Measurements from ENCODE around the gene LHFPL6.

LHFPL6 gene

DNA sequence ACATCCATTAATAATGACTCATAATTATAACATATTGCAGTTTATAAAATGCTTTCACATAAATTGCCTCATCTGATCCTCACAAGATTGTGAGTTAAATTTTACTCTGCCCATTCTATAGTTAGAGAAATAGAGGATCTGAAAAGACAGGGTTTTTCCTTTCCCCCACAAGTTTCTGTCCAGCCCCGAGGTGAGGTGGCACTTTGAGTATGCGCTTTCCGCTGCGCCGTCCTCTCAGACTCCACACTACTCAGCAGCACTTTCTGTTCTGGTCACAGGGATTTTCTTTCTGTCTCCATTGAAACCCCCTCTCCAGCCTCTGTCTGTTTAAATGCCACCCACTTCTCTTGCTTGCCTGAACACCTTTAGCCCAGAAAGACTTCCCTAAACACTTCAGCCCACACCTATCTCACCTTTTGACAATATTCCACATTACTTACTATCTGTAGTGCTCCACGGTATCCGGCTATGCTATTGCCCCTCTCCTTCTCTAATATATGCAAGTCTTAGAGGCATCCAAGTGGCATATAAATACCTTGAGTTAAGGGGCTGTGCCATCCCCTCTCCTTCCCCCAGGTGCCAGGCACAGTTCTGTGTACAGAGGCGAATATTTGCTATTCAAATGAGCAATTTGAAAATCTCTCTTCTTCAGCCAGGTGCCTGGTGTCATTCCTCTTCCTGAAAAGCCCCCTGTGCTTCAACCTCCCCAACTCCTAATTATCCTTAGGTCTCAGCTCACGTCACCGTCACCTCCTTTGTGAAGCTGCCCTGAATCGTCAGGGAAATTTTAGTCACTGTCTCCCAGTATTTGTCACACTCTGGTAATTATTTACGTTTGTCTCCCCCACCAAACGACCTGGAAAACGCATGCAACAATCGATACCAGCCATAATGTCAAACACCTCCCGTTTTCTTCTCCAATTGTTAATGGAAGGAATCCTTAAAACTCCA is 296.1 kb downstream of the LHFPL6 start:
- no peak for DNase-seq (ENCODE audit: low spot score)

- DNase-seq (ENCODE audit: low spot score): no peak
Measured at GRCh38 chr13:39302820-39303219, 300.2 kb downstream of the LHFPL6 start.

DNA sequence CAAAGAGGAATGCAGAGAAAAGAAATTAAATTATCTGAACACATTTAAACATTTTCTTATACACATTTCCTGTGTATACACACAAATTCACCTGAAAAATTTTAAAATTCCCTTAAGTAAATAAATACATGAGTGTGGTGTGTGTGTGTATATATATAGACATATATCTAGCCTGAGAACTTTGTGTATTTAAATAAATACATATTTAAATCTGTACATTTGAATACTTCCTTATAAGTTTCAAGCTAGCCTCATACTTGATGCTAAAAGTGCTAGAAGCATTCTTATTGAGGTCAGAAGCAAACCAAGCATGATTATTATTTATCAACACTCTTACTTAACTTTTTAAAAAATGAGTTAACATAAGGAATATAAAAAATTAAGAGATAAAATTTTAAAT is 304.0 kb downstream of the LHFPL6 start:
- DNase-seq (ENCODE audit: low spot score): no peak

DNA sequence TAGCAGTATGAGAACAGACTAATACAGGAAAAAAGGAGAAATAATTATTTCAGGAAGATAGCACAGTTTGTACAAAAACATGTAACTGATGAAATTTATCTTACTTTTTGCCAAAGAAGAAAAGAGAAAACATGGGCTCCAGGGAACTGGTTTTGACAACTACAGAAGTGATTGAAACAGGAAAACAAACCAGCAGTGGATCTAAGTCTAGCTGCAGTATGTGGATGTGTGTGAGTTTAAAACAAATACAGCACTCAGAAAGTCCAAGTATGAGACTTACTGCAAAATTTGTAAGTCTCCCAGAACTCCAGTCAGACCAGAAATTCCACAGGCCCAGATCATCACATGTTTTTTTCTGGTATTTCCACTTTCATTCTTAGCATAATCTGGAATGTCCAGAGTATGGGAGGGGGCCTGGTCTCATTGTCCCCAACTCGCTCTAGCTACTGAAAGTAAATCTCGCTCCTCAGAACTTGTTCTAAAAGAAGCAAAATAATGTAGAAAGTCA is 305.3 kb downstream of the LHFPL6 start:
- no peak for DNase-seq (ENCODE audit: low spot score)

- DNase-seq (ENCODE audit: low spot score): no peak
Measured at GRCh38 chr13:39297023-39297422, 306.0 kb downstream of the LHFPL6 start.

DNA sequence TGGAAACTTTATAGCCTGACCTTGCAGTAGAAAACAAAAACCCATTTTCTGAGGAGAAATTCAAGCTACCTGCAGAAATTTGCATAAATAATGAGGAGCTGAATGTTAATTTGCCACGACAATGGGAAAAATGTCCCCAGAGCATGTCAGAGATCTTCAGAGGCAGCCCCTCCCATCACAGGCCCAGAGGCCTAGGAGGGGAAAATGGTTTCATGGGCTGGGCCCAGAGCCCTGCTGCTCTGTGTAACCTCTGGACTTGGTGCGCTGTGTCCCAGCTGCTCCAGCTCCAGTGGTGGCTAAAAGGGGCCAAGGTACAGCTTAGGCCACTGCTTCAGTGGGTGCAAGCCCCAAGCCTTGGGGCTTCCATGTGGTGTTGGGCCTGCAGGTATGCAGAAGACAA is 306.8 kb downstream of the LHFPL6 start:
- no peak for DNase-seq (ENCODE audit: low spot score)

Measured in pons (tissue), 1 donor.